ENCODE results near the gene RNF13.

DNA sequence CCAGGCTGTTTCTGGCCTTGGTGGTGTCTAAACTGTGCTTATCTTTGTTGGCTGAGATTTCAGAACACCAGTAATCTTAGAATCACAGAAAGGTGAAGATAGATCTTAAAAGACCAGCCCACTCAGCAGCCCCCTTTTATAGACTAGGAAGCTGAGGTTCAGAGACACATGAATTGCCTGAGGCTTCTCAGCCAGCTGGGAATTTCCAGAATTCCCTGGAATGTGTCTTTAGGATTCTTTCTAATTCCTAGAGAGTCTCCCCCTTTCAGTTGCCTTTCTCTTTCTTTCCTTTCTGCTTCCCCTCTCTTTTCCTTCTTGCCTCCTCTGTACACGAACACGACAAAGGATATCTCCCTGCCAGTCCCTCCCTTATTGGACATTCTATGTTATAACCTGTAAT is 40.2 kb upstream of the RNF13 start:
- TF ChIP-seq, protein P1, sequence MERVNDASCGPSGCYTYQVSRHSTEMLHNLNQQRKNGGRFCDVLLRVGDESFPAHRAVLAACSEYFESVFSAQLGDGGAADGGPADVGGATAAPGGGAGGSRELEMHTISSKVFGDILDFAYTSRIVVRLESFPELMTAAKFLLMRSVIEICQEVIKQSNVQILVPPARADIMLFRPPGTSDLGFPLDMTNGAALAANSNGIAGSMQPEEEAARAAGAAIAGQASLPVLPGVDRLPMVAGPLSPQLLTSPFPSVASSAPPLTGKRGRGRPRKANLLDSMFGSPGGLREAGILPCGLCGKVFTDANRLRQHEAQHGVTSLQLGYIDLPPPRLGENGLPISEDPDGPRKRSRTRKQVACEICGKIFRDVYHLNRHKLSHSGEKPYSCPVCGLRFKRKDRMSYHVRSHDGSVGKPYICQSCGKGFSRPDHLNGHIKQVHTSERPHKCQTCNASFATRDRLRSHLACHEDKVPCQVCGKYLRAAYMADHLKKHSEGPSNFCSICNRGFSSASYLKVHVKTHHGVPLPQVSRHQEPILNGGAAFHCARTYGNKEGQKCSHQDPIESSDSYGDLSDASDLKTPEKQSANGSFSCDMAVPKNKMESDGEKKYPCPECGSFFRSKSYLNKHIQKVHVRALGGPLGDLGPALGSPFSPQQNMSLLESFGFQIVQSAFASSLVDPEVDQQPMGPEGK (CRISPR knock-in tag; IDR thresholded peaks at IDR 0.05; ENCODE audit: borderline replicate concordance): no peak
- TF ChIP-seq ARNTL (CRISPR knock-in tag; IDR thresholded peaks at IDR 0.05; ENCODE audit: borderline replicate concordance, low read depth) (no peak), RARB (CRISPR knock-in tag; IDR thresholded peaks at IDR 0.05) (no peak), GLIS3 (CRISPR knock-in tag; IDR thresholded peaks at IDR 0.05) (no peak), BACH2 (CRISPR knock-in tag; IDR thresholded peaks at IDR 0.05; ENCODE audit: borderline replicate concordance) (no peak), OSR1 (CRISPR knock-in tag; IDR thresholded peaks at IDR 0.05) (no peak), ZFP3 (CRISPR knock-in tag; IDR thresholded peaks at IDR 0.05) (no peak), PPARA (CRISPR knock-in tag; IDR thresholded peaks at IDR 0.05; ENCODE audit: borderline replicate concordance) (no peak), TOX (CRISPR knock-in tag; IDR thresholded peaks at IDR 0.05; ENCODE audit: borderline replicate concordance) (no peak), SNAI2 (CRISPR knock-in tag; IDR thresholded peaks at IDR 0.05) (no peak)
- TF ChIP-seq, protein P2, sequence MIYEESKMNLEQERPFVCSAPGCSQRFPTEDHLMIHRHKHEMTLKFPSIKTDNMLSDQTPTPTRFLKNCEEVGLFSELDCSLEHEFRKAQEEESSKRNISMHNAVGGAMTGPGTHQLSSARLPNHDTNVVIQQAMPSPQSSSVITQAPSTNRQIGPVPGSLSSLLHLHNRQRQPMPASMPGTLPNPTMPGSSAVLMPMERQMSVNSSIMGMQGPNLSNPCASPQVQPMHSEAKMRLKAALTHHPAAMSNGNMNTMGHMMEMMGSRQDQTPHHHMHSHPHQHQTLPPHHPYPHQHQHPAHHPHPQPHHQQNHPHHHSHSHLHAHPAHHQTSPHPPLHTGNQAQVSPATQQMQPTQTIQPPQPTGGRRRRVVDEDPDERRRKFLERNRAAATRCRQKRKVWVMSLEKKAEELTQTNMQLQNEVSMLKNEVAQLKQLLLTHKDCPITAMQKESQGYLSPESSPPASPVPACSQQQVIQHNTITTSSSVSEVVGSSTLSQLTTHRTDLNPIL (CRISPR knock-in tag; IDR thresholded peaks at IDR 0.05; ENCODE audit: low read depth): no peak
- TF ChIP-seq, protein P3, sequence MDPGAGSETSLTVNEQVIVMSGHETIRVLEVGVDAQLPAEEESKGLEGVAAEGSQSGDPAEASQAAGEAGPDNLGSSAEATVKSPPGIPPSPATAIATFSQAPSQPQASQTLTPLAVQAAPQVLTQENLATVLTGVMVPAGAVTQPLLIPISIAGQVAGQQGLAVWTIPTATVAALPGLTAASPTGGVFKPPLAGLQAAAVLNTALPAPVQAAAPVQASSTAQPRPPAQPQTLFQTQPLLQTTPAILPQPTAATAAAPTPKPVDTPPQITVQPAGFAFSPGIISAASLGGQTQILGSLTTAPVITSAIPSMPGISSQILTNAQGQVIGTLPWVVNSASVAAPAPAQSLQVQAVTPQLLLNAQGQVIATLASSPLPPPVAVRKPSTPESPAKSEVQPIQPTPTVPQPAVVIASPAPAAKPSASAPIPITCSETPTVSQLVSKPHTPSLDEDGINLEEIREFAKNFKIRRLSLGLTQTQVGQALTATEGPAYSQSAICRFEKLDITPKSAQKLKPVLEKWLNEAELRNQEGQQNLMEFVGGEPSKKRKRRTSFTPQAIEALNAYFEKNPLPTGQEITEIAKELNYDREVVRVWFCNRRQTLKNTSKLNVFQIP (CRISPR knock-in tag; IDR thresholded peaks at IDR 0.05; ENCODE audit: borderline replicate concordance, low read depth): no peak

Measured in SK-N-SH treated with all-trans-retinoic acid at 6 μM for 48 hours (cell line).